ENCODE results near the gene NRG3. TPM values are rescaled to one million over a fixed set of nuclear protein-coding genes. Genes with fewer than 3 reads are reported as not detected.

NRG3 gene
- total RNA-seq, 4 donors from 2014 or later = 0.54 TPM; not detected in 3

DNA sequence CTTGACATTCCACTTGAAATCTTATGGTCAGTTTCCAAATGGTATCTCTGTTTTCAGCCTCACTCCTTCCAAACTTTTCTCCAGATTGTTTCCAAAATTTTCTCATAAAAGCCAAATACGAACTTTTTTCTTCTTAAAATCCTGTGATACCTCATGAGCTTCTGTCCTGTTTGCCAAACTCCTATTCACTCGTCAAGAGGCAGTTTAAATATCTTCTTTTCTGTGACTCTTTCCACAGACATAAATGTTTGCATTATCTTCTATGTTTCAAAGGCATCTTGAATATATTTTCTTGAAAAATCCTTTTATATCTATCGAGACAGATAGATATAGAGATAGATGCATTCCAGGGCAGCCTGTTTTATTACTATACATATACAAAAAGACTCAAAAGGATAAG, 109.4 kb downstream of the NRG3 start:
- H3K9me3 ChIP-seq = no peaks in the 10 kb centered on the region
- H3K36me3 ChIP-seq = no peaks in the 10 kb centered on the region
- no peaks in the 10 kb centered on the region for H3K27me3 ChIP-seq
- TF ChIP-seq, protein P1, sequence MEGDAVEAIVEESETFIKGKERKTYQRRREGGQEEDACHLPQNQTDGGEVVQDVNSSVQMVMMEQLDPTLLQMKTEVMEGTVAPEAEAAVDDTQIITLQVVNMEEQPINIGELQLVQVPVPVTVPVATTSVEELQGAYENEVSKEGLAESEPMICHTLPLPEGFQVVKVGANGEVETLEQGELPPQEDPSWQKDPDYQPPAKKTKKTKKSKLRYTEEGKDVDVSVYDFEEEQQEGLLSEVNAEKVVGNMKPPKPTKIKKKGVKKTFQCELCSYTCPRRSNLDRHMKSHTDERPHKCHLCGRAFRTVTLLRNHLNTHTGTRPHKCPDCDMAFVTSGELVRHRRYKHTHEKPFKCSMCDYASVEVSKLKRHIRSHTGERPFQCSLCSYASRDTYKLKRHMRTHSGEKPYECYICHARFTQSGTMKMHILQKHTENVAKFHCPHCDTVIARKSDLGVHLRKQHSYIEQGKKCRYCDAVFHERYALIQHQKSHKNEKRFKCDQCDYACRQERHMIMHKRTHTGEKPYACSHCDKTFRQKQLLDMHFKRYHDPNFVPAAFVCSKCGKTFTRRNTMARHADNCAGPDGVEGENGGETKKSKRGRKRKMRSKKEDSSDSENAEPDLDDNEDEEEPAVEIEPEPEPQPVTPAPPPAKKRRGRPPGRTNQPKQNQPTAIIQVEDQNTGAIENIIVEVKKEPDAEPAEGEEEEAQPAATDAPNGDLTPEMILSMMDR (IDR thresholded peaks at IDR 0.05) = no peak
- TF ChIP-seq EP300 (IDR thresholded peaks at IDR 0.05) = no peak
- TF ChIP-seq POLR2A (IDR thresholded peaks at IDR 0.05) = no peak
- TF ChIP-seq POLR2AphosphoS5 (IDR thresholded peaks at IDR 0.05) = no peak
- H3K27ac ChIP-seq = no peak overlapping the region
- H3K4me1 ChIP-seq = no peaks in the 10 kb centered on the region
- no peak overlapping the region for H3K4me3 ChIP-seq
- ATAC-seq = no peak
- WGBS, 2 donors (ENCODE audit: low coverage in 1 of 2) = 47 to 48% methylated on average over 3 of the region's 3 CpGs

GRCh38 chr10:81995254-81995653, 120.3 kb downstream of the NRG3 start:
- TF ChIP-seq POLR2AphosphoS5 (IDR thresholded peaks at IDR 0.05) (no peak), POLR2A (IDR thresholded peaks at IDR 0.05) (no peak), EP300 (IDR thresholded peaks at IDR 0.05) (no peak)
- TF ChIP-seq, protein P1 (IDR thresholded peaks at IDR 0.05) = no peak
- H3K4me1 ChIP-seq = no peaks in the 10 kb centered on the region
- no peaks in the 10 kb centered on the region for H3K9me3 ChIP-seq
- no peaks in the 10 kb centered on the region for H3K27me3 ChIP-seq
- H3K36me3 ChIP-seq = no peaks in the 10 kb centered on the region
- H3K27ac ChIP-seq = no peak overlapping the region
- H3K4me3 ChIP-seq = no peak overlapping the region
- 53 to 64% methylated on average over 3 of the region's 3 CpGs for WGBS, 2 donors (ENCODE audit: low coverage in 1 of 2)
- ATAC-seq = no peak

DNA sequence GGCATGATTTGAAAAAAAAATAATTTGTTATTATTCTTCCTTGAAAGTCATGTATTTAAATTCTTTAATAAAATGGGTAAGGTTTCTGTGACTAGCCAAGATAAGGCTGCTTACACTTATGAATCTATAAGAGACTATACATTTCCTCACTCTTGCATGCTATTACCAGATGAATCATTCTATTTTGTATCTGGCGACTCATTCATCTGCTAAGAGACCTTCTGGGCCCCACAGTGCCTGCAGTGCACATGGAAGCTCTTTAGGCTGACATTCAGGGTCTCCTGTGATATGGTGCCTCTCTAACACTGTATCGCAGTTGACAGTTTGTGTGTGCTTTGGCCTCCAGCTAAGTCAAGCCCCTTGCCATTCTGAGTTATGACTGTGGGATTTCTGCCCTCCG, 121.9 kb downstream of the NRG3 start:
- Histone ChIP-seq H3K4me1 (no peaks in the 10 kb centered on the region), H3K27ac (no peak overlapping the region), H3K27me3 (no peaks in the 10 kb centered on the region), H3K36me3 (no peaks in the 10 kb centered on the region), H3K9me3 (no peaks in the 10 kb centered on the region), H3K4me3 (no peak overlapping the region)
- no peak for TF ChIP-seq EP300 (IDR thresholded peaks at IDR 0.05)
- no peak for TF ChIP-seq POLR2AphosphoS5 (IDR thresholded peaks at IDR 0.05)
- TF ChIP-seq POLR2A (IDR thresholded peaks at IDR 0.05) = no peak
- TF ChIP-seq, protein P1 (IDR thresholded peaks at IDR 0.05) = no peak
- WGBS, 2 donors (ENCODE audit: low coverage in 1 of 2) = 80% methylated on average over 3 of the region's 3 CpGs; no CpG with 5 or more reads in 1 of the 2 donors
- no peak for ATAC-seq

DNA sequence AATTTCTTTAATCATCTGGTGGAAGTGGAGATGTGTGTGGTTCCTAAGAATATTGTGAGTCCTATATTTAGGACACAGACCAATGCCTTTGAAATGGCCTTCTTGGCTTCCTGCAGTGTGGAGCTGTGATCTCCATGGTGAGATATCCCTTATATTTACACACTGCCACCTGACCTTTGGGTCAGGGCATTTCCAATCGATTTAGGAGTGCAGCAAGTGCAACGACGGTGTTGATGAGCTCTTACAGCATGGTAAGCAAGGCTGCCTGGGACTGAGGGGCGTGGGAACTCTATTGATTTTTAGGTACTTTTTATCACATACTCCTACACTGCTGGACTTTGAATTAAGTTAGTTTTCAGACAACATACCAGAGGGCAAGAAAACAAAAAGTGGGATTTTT, 146.0 kb downstream of the NRG3 start:
- Histone ChIP-seq H3K27ac (no peak overlapping the region), H3K27me3 (no peaks in the 10 kb centered on the region), H3K9me3 (peaks cover 0 to 4% (median 0%) of the 10 kb centered on the region in 3 donors), H3K4me1 (no peaks in the 10 kb centered on the region), H3K4me3 (no peak overlapping the region), H3K36me3 (no peaks in the 10 kb centered on the region)
- WGBS, 2 donors (ENCODE audit: low coverage in 1 of 2) = 60% methylated on average over 3 of the region's 4 CpGs; no CpG with 5 or more reads in 1 of the 2 donors
- TF ChIP-seq POLR2A (IDR thresholded peaks at IDR 0.05) = no peak
- no peak for TF ChIP-seq EP300 (IDR thresholded peaks at IDR 0.05)
- TF ChIP-seq, protein P1 (IDR thresholded peaks at IDR 0.05) = no peak
- TF ChIP-seq POLR2AphosphoS5 (IDR thresholded peaks at IDR 0.05) = no peak
- ATAC-seq = no peak

DNA sequence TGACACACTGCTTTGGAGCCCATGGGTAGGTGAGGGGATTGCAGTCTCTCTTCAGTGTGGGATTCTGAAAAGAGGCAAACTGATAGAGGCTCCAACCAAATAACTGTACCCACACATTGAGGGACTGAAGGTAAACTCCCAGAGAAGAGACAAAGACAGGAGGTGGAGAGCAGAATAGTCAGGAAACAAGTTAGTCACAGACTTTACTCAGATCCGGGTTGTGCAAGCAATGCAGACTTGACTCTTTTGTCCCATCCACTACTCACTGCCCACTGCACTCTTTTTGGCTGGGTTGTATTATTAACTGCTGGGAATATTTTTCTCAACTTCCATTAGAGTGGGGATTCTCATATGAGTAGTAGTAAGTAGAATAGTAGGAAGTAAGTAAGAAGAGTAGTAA, 152.7 kb downstream of the NRG3 start:
- WGBS, 2 donors (ENCODE audit: low coverage in 1 of 2) = 56 to 75% methylated on average over 1 of the region's 1 CpG
- no peaks in the 10 kb centered on the region for H3K36me3 ChIP-seq
- TF ChIP-seq, protein P1 (IDR thresholded peaks at IDR 0.05) = no peak
- TF ChIP-seq EP300 (IDR thresholded peaks at IDR 0.05) (no peak), POLR2A (IDR thresholded peaks at IDR 0.05) (no peak), POLR2AphosphoS5 (IDR thresholded peaks at IDR 0.05) (no peak)
- no peaks in the 10 kb centered on the region for H3K27me3 ChIP-seq
- H3K9me3 ChIP-seq = no peaks in the 10 kb centered on the region
- ATAC-seq = no peak
- no peaks in the 10 kb centered on the region for H3K4me1 ChIP-seq
- no peak overlapping the region for H3K4me3 ChIP-seq
- H3K27ac ChIP-seq = no peak overlapping the region

Data from gastroesophageal sphincter (tissue), 4 donors.